Measurements from ENCODE around the gene INAVA.

INAVA gene

GRCh38 chr1:200889571-200889970, 5.1 kb upstream of the INAVA start:
- peak; percentile 91 for ATAC-seq
- peak overlapping the region; percentile 65 for H3K4me3 Mint-ChIP-seq
- no peaks in the 10 kb centered on the region for H3K36me3 Mint-ChIP-seq
- H3K27ac Mint-ChIP-seq, result peak overlapping the region; percentile 1
- no peaks in the 10 kb centered on the region for H3K9me3 Mint-ChIP-seq
- no peak for DNase-seq (ENCODE audit: low spot score in 2 of 2)
- peaks cover 55% of the 10 kb centered on the region for H3K4me1 Mint-ChIP-seq

DNA sequence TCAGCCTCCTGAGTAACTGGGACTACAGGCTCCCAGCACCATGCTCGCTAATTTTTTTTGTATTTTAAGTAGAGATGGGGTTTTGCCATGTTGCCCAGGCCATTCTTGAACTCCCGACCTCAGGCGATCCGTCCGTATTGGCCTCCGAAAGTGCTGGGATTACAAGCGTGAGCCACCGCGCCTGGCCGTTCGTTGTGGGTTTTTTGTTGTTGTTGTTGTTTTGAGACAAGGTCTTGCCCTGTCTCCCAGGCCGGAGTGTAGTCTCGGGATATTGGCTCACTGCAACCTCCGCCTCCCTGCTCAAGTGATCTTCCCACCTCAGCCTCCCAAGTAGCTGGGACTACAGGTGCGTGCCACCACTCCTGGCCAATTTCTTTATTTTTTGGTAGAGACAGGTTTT, 4.7 kb upstream of the INAVA start:
- H3K4me3 Mint-ChIP-seq, result peak overlapping the region; percentile 63
- peaks cover 55% of the 10 kb centered on the region for H3K4me1 Mint-ChIP-seq
- ATAC-seq, result no peak
- no peaks in the 10 kb centered on the region for H3K36me3 Mint-ChIP-seq
- no peaks in the 10 kb centered on the region for H3K9me3 Mint-ChIP-seq
- H3K27ac Mint-ChIP-seq, result peak overlapping the region; percentile 16
- DNase-seq (ENCODE audit: low spot score in 2 of 2), result no peak

DNA sequence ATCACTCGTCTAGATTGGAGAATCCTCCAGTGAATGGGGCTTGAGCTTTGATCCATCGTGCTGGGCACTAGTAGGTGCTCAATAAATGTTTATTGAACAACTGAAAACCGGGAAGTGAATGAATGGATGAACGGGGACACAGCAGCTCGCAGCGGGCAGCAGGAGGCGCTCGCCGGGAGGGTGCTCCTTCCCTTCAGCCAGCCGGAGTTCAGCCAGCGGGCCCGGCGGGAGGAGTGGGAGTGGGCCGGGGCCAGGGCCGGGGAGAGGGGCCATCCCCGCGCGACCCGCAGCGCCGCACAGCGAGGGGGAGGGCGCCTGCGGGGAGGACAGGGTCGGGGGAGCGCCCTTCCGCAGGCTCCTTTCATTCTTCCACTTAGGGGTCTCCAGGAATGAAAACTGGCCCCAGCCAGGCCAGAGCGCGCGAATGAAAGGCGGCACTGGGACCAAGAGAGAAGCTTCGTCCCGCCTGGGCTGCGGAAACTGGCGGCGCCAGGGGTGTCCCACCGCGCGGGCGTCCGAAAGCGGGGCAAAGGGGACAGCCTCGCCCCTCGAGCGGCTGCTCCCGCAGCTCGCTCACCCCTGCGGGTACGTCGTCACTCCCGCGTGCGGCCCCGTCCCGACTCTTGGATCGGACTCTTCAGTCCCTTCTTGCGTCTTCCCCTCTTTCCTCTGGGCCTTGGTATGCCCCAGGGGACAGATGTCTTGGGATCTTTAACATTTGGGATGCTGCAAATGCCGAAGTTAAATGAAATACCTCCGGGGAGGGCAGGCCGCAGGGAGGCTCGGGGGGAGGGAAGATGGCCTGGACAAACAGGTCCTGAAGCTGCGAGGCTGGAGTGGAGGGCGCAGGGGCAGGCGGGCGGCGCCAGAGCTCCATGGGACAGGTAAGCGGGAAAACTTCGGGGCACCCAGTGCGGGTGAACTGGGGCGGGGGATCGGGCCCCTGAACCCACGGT, 3.6 kb upstream of the INAVA start:
- peak overlapping the region; percentile 16 for H3K27ac Mint-ChIP-seq
- no peaks in the 10 kb centered on the region for H3K36me3 Mint-ChIP-seq
- no peaks in the 10 kb centered on the region for H3K9me3 Mint-ChIP-seq
- peaks cover 48% of the 10 kb centered on the region for H3K4me1 Mint-ChIP-seq
- H3K4me3 Mint-ChIP-seq, result peak overlapping the region; percentile 63
- ATAC-seq, result no peak
- no peak for DNase-seq (ENCODE audit: low spot score in 2 of 2)

GRCh38 chr1:200891774-200892157, 2.9 kb upstream of the INAVA start:
- H3K4me3 Mint-ChIP-seq, result peak overlapping the region; percentile 63
- DNase-seq (ENCODE audit: low spot score in 2 of 2), result no peak
- H3K9me3 Mint-ChIP-seq, result no peaks in the 10 kb centered on the region
- no peak for ATAC-seq
- H3K36me3 Mint-ChIP-seq, result no peaks in the 10 kb centered on the region
- peaks cover 48% of the 10 kb centered on the region for H3K4me1 Mint-ChIP-seq
- no peak overlapping the region for H3K27ac Mint-ChIP-seq

DNA sequence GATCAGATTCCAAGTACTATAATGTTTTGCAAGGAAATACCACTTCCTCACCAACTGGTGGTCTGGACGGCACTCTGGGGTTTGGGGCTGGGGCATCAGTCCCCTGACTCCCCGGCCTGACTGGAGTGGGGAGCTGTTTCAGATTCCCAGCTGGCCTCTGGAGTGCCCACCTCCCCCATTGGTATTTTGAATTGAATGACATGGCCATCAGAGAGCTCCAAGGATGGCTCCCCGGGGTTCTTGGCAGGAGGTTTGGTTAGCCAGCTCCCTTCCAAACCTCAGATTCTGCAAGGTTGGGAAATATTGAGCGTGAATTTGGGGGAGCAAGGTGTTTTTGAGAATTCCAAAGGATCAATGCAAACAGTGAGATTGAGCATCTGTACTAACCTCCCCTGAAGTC, 2.2 kb upstream of the INAVA start:
- Mint-ChIP-seq H3K36me3 (no peaks in the 10 kb centered on the region), H3K4me3 (no peak overlapping the region), H3K9me3 (no peaks in the 10 kb centered on the region), H3K4me1 (peaks cover 40% of the 10 kb centered on the region), H3K27ac (no peak overlapping the region)
- ATAC-seq (no peak), DNase-seq (ENCODE audit: low spot score in 2 of 2) (no peak)

- no peak for DNase-seq (ENCODE audit: low spot score in 2 of 2)
- Mint-ChIP-seq H3K9me3 (no peaks in the 10 kb centered on the region), H3K27ac (no peak overlapping the region), H3K4me1 (peaks cover 40% of the 10 kb centered on the region), H3K4me3 (no peak overlapping the region), H3K36me3 (no peaks in the 10 kb centered on the region)
- no peak for ATAC-seq
Measured at GRCh38 chr1:200892958-200893357, 1.7 kb upstream of the INAVA start.

DNA sequence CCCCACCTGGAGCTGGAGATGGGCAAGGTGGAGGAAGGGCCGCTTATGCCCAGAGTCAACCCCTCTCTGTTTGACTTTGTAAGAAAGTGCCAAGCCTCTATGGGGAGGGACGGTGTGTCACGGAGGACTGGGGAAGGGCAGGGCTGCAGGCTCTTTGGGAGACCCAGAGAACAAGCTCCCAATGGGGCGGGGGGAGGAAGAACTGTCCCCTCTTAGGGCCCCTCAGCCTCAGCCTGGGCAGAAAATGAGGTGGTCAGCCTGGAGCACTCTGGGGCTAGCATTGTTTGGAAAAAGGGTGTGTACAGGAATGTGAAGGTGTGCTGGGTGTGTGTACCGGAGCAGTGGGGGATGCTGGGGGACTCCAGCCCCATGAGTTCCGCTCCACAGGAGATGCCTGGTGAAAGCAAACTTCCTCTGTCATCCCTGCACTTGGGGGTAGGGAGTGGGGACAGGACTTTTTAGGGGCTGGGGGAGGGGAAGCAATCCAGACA, 1.2 kb upstream of the INAVA start:
- Mint-ChIP-seq H3K4me1 (peaks cover 40% of the 10 kb centered on the region), H3K27ac (no peak overlapping the region), H3K4me3 (no peak overlapping the region), H3K36me3 (no peaks in the 10 kb centered on the region), H3K9me3 (no peaks in the 10 kb centered on the region)
- DNase-seq (ENCODE audit: low spot score in 2 of 2) (no peak), ATAC-seq (no peak)

GRCh38 chr1:200895443-200895789, 716 bp downstream of the INAVA start:
- no peak for DNase-seq (ENCODE audit: low spot score in 2 of 2)
- Mint-ChIP-seq H3K27ac (no peak overlapping the region), H3K36me3 (no peaks in the 10 kb centered on the region), H3K9me3 (no peaks in the 10 kb centered on the region), H3K4me3 (no peak overlapping the region), H3K4me1 (peaks cover 21% of the 10 kb centered on the region)
- no peak for ATAC-seq

GRCh38 chr1:200895801-200896530, 1.3 kb downstream of the INAVA start:
- no peak for DNase-seq (ENCODE audit: low spot score in 2 of 2)
- H3K36me3 Mint-ChIP-seq, result no peaks in the 10 kb centered on the region
- no peak for ATAC-seq
- no peak overlapping the region for H3K4me3 Mint-ChIP-seq
- no peaks in the 10 kb centered on the region for H3K9me3 Mint-ChIP-seq
- peaks cover 16% of the 10 kb centered on the region for H3K4me1 Mint-ChIP-seq
- no peak overlapping the region for H3K27ac Mint-ChIP-seq

DNA sequence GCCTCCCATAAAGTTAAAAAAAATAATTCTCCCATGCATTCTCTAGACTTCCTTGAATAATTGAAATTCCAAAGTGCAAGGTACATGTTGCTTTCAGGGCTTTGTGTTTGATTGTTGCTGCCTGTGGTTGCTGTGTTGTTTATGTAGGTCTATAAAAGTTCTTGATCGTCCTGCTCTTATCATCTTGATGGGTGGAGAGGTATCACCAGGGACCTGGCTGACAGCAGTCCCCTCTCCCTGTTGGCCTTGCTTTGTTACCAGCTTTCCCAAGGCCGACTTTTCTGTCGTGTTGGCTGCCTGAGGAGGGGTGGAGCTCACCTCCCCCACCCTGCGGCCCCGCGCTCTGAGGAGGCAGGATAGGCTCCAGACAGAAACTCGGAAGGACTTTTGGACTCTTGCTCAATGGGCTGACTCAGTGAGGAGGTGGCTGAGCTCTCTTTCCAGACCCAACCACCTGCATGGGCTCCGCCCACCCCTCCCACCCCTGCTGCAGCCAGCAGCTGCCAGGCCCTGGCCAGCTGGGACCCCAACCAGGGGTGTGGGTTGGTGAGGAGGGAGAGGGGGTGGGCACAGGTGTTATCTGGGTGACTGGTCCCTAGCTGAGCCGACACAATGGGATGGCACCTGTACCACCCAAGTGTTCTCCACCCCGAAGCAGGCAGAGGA, 2.0 kb downstream of the INAVA start:
- no peak overlapping the region for H3K4me3 Mint-ChIP-seq
- peaks cover 16% of the 10 kb centered on the region for H3K4me1 Mint-ChIP-seq
- no peaks in the 10 kb centered on the region for H3K9me3 Mint-ChIP-seq
- no peaks in the 10 kb centered on the region for H3K36me3 Mint-ChIP-seq
- no peak for ATAC-seq
- DNase-seq (ENCODE audit: low spot score in 2 of 2), result no peak
- H3K27ac Mint-ChIP-seq, result no peak overlapping the region

GRCh38 chr1:200897259-200897658, 2.6 kb downstream of the INAVA start:
- no peak overlapping the region for H3K27ac Mint-ChIP-seq
- no peaks in the 10 kb centered on the region for H3K36me3 Mint-ChIP-seq
- H3K9me3 Mint-ChIP-seq, result no peaks in the 10 kb centered on the region
- ATAC-seq (no peak), DNase-seq (ENCODE audit: low spot score in 2 of 2) (no peak)
- H3K4me3 Mint-ChIP-seq, result no peak overlapping the region
- peaks cover 16% of the 10 kb centered on the region for H3K4me1 Mint-ChIP-seq

- Mint-ChIP-seq H3K36me3 (no peaks in the 10 kb centered on the region), H3K27ac (no peak overlapping the region), H3K9me3 (no peaks in the 10 kb centered on the region), H3K4me3 (no peak overlapping the region), H3K4me1 (peaks cover 10% of the 10 kb centered on the region)
- ATAC-seq, result no peak
- no peak for DNase-seq (ENCODE audit: low spot score in 2 of 2)
Measured at GRCh38 chr1:200899015-200899386, 4.3 kb downstream of the INAVA start.

DNA sequence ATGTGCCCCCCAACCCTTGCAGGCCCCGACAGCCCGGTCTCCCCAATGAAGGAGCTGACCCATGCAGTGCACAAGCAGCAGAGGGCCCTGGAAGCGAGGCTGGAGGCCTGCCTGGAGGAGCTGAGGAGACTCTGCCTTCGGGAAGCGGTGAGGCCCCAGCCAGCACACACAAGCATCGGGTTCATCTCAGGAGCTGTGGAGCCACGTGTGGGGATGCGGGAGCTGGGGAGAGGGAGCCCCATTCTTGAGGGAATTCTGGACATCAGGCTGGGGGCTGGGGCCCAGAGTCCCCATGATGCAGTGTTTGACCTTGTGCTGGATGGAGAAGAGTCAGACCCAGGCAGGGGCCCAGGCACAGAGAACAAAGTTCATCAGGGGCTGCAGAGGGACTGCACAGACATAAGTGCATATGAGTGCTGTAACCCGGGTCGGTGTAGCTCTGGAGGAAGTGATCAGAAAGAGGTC, 4.8 kb downstream of the INAVA start:
- H3K9me3 Mint-ChIP-seq, result no peaks in the 10 kb centered on the region
- H3K4me3 Mint-ChIP-seq, result no peak overlapping the region
- no peak for ATAC-seq
- peaks cover 10% of the 10 kb centered on the region for H3K4me1 Mint-ChIP-seq
- DNase-seq (ENCODE audit: low spot score in 2 of 2), result no peak
- no peak overlapping the region for H3K27ac Mint-ChIP-seq
- no peaks in the 10 kb centered on the region for H3K36me3 Mint-ChIP-seq

- H3K9me3 Mint-ChIP-seq, result no peaks in the 10 kb centered on the region
- DNase-seq (ENCODE audit: low spot score in 2 of 2) (no peak), ATAC-seq (no peak)
- peaks cover 10% of the 10 kb centered on the region for H3K4me1 Mint-ChIP-seq
- H3K4me3 Mint-ChIP-seq, result no peak overlapping the region
- no peak overlapping the region for H3K27ac Mint-ChIP-seq
- H3K36me3 Mint-ChIP-seq, result no peaks in the 10 kb centered on the region
Measured at GRCh38 chr1:200899954-200900867, 5.5 kb downstream of the INAVA start.
